ENCODE results near the gene STEAP1B.

Gene STEAP1B

DNA sequence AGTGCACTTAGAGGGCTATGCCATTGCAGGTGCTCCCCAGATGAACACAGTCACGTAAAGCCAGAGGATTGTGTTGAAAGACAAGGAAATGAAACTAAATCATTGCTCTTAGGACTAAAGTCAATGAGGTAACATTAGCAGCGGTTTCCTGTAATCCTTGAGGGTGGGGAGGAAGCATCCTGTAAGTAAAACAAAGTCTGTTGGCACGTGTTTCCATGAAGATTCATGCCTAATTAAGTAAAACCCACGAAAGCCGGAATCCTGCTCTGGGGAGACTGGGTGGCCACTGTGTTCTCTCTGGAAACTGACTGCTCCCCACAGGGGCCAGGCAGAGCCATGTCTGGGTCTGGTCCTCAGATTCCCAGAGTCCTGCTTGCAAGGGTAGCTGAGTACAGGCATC is 18.3 kb downstream of the STEAP1B start:
- Histone ChIP-seq H3K4me1 (ENCODE audit: low read length) (peaks cover 13% of the 10 kb centered on the region), H3K4me2 (ENCODE audit: low read length) (no peak overlapping the region; the same call in 1 of the 2 replicates), H2AFZ (ENCODE audit: low read depth, low read length) (no peak overlapping the region), H3K9me3 (ENCODE audit: insufficient read depth, low read length) (no peaks in the 10 kb centered on the region), H3K27me3 (ENCODE audit: low read depth, low read length) (no peaks in the 10 kb centered on the region), H3K9ac (ENCODE audit: low read length) (no peak overlapping the region), H4K20me1 (ENCODE audit: insufficient read depth, low read length) (no peaks in the 10 kb centered on the region), H3K4me3 (ENCODE audit: low read length) (no peak overlapping the region), H3K79me2 (ENCODE audit: low read length) (no peaks in the 10 kb centered on the region), H3K36me3 (replicated peaks; ENCODE audit: low read depth, low read length) (peaks cover 26% of the 10 kb centered on the region), H3K27ac (ENCODE audit: low read length) (no peak overlapping the region)
- TF ChIP-seq EZH2phosphoT487 (IDR thresholded peaks at IDR 0.05; ENCODE audit: low read depth): no peak
- TF ChIP-seq, protein P1, sequence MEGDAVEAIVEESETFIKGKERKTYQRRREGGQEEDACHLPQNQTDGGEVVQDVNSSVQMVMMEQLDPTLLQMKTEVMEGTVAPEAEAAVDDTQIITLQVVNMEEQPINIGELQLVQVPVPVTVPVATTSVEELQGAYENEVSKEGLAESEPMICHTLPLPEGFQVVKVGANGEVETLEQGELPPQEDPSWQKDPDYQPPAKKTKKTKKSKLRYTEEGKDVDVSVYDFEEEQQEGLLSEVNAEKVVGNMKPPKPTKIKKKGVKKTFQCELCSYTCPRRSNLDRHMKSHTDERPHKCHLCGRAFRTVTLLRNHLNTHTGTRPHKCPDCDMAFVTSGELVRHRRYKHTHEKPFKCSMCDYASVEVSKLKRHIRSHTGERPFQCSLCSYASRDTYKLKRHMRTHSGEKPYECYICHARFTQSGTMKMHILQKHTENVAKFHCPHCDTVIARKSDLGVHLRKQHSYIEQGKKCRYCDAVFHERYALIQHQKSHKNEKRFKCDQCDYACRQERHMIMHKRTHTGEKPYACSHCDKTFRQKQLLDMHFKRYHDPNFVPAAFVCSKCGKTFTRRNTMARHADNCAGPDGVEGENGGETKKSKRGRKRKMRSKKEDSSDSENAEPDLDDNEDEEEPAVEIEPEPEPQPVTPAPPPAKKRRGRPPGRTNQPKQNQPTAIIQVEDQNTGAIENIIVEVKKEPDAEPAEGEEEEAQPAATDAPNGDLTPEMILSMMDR (IDR thresholded peaks at IDR 0.05; ENCODE audit: low read depth, low read length): no peak

DNA sequence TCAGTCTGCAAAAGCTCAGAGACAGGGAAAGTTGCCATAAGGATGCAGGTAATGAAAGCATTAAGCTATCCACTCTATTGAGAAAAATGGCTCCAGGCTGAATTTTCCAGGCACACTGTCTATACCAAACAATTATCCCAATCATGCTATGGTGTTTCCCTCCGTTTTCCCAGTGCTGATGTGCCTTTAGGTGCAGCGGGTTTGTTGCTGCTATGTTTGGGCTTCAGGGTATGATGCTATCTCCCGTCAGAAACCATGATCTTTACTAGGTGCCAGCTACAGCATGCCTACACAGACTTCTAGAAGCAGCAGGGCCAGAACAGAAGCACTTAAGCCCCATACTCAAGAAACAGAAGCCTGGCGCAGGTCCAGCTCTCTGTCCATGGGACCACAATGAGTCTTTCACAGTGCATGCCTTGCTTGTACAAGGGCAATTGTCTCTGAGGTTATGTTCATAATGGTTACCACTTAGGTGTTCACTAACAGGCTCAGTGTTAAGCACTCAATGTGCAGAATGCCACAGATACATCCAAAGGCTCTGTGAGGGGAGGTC is 19.4 kb downstream of the STEAP1B start:
- no peaks in the 10 kb centered on the region for H3K27me3 ChIP-seq (ENCODE audit: low read depth, low read length)
- peaks cover 26% of the 10 kb centered on the region for H3K36me3 ChIP-seq (replicated peaks; ENCODE audit: low read depth, low read length)
- no peaks in the 10 kb centered on the region for H3K79me2 ChIP-seq (ENCODE audit: low read length)
- no peaks in the 10 kb centered on the region for H4K20me1 ChIP-seq (ENCODE audit: insufficient read depth, low read length)
- no peak overlapping the region for H2AFZ ChIP-seq (ENCODE audit: low read depth, low read length)
- no peak overlapping the region for H3K4me2 ChIP-seq (ENCODE audit: low read length)
- no peak overlapping the region for H3K27ac ChIP-seq (ENCODE audit: low read length)
- no peaks in the 10 kb centered on the region for H3K9me3 ChIP-seq (ENCODE audit: insufficient read depth, low read length)
- H3K4me3 ChIP-seq (ENCODE audit: low read length): no peak overlapping the region
- H3K9ac ChIP-seq (ENCODE audit: low read length): no peak overlapping the region
- TF ChIP-seq EZH2phosphoT487 (IDR thresholded peaks at IDR 0.05; ENCODE audit: low read depth): no peak
- TF ChIP-seq, protein P1 (IDR thresholded peaks at IDR 0.05; ENCODE audit: low read depth, low read length): no peak
- H3K4me1 ChIP-seq (ENCODE audit: low read length): peaks cover 13% of the 10 kb centered on the region

DNA sequence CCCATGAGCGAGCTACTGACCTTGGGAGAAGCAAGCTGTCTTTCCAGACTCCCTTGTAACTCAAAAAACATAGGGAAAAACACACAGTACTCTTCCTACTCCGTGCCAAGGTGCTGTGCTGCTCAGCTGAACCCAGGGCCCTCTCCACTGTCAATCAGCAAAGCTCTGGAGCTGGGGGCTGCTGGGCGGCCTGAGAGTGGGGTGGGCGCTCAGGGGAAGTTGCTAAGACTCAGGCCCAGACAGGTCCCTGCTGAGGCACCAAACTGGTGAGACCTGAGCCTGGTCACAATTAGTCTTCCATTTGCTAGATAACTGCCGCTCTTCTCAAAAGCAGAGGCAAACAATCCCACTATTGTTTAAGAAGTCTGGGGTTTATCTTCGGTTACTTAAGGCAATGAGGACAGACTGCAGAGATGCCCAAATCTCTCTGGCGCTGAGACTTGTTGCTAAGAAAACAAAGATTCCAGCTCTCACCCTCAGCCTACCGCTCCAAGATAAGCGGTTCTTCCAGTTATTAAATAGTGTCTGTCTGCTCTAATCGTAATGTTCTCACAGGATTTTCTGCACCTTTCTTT is 22.0 kb downstream of the STEAP1B start:
- TF ChIP-seq EZH2phosphoT487 (IDR thresholded peaks at IDR 0.05; ENCODE audit: low read depth): no peak
- TF ChIP-seq, protein P1 (IDR thresholded peaks at IDR 0.05; ENCODE audit: low read depth, low read length): no peak
- Histone ChIP-seq H3K9ac (ENCODE audit: low read length) (no peak overlapping the region), H4K20me1 (ENCODE audit: insufficient read depth, low read length) (no peaks in the 10 kb centered on the region), H3K27me3 (ENCODE audit: low read depth, low read length) (no peaks in the 10 kb centered on the region), H3K4me1 (ENCODE audit: low read length) (peaks cover 13% of the 10 kb centered on the region), H3K27ac (ENCODE audit: low read length) (no peak overlapping the region), H3K4me2 (ENCODE audit: low read length) (no peak overlapping the region), H3K79me2 (ENCODE audit: low read length) (no peaks in the 10 kb centered on the region), H3K36me3 (replicated peaks; ENCODE audit: low read depth, low read length) (peaks cover 31% of the 10 kb centered on the region), H2AFZ (ENCODE audit: low read depth, low read length) (no peak overlapping the region), H3K9me3 (ENCODE audit: insufficient read depth, low read length) (no peaks in the 10 kb centered on the region), H3K4me3 (ENCODE audit: low read length) (no peak overlapping the region)

DNA sequence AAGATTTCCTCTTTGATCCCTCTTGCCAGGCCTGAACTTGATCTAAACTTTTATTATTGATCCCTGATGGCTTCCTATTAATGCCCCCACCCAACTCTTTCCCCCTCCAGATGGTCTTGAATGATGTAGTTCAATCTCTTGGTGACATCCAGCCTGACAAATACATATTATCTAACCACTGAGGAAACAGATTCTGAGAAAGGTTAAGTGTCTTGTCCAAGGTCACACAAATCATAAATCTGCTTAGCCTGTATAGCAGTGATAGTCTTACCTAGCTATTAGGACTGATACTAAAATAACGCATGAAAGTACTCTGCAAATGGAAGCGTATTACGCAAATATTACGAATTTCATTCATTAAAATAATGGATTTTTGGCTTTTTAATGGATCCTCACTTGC is 22.7 kb downstream of the STEAP1B start:
- Histone ChIP-seq H3K9ac (ENCODE audit: low read length) (no peak overlapping the region), H4K20me1 (ENCODE audit: insufficient read depth, low read length) (no peaks in the 10 kb centered on the region), H3K27ac (ENCODE audit: low read length) (no peak overlapping the region), H3K9me3 (ENCODE audit: insufficient read depth, low read length) (no peaks in the 10 kb centered on the region), H3K4me3 (ENCODE audit: low read length) (no peak overlapping the region), H2AFZ (ENCODE audit: low read depth, low read length) (no peak overlapping the region), H3K4me1 (ENCODE audit: low read length) (peaks cover 10% of the 10 kb centered on the region), H3K36me3 (replicated peaks; ENCODE audit: low read depth, low read length) (peaks cover 30% of the 10 kb centered on the region), H3K27me3 (ENCODE audit: low read depth, low read length) (no peaks in the 10 kb centered on the region), H3K4me2 (ENCODE audit: low read length) (no peak overlapping the region), H3K79me2 (ENCODE audit: low read length) (no peaks in the 10 kb centered on the region)
- no peak for TF ChIP-seq EZH2phosphoT487 (IDR thresholded peaks at IDR 0.05; ENCODE audit: low read depth)
- TF ChIP-seq, protein P1 (IDR thresholded peaks at IDR 0.05; ENCODE audit: low read depth, low read length): no peak
